Activated gamma-delta T cell (primary cell): ENCODE results near the gene IL4R.
"Not testable (repeated sequence)": the region's sequence is repeated elsewhere in the genome, so short reads cannot be mapped to it uniquely, and the experiment has no call there.

Experiments used
- DNase-seq: peaks from one replicate; lab custom pipeline; 2025; lab: John Stamatoyannopoulos, UW

The IL4R gene

GRCh38 chr16:27404163-27404823, 90.5 kb downstream of the IL4R start:
- DNase-seq = no peak

GRCh38 chr16:27405546-27406451, 92.0 kb downstream of the IL4R start:
- no peak for DNase-seq

GRCh38 chr16:27406511-27407128, 92.8 kb downstream of the IL4R start:
- no peak for DNase-seq

GRCh38 chr16:27407133-27407532, 93.4 kb downstream of the IL4R start:
- no peak for DNase-seq

GRCh38 chr16:27408012-27408601, 94.3 kb downstream of the IL4R start:
- no peak for DNase-seq

DNA sequence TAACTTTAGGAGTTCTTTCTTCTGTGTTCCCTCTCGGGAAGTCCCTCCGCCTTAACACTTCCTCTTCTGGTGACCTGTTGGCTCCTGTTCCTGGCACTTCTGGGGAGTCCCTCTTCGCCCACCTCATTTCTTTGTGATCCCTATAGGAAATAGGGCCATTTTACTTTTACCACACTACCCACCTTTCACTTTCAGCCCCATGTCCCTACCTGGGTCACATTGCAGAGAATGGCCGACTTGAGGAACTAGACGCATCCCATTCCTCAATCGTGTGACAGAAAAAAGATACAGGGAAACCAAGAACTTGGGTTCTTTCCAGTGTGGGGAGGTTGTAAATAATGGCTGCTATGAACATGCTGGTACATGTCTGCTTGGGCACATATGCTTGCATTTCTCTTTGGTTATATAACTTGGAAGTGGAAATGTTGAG, 94.8 kb downstream of the IL4R start:
- no peak for DNase-seq

DNA sequence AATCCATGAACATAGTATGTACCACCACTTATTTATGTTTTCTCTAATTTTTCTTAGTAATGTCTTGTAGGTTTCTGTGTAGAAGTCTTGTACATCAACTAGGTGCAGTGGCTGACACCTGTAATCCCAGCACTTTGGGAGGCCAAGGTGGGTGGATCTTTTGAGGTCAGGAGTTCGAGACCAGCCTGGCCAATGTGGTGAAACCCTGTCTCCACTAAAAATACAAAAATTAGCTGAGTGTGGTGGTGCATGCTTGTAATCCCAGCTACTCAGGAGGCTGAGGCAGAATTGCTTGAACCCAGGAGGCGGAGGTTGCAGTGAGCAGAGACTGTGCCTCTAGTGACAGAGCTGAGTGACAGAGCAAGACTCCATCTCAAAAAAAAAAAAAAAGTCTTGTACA, 96.2 kb downstream of the IL4R start:
- DNase-seq = not testable (repeated sequence)

- DNase-seq = no peak
Measured at GRCh38 chr16:27410761-27411160, 97.0 kb downstream of the IL4R start.

DNA sequence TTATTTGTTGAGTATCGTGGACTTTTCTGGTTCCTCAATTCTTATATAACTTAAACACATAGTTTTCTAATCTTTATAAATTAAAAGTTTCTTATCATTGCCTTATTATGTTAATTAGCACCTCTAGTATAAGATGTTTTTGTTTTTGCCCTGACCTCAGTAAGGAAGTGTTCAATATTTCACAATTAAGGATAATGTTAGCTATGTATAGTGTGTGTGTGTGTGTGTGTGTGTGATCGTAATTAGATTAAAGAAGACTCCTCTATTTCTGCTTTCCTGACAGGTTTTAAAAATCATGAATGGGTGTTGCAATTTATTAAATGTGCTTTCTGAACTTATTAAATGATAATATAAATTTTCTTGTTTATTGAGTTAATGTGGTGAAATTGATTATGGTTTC, 100.2 kb downstream of the IL4R start:
- no peak for DNase-seq
